Uterine smooth muscle cell (primary cell): Measurements from ENCODE around the gene HARS1. TPM values are rescaled to one million over a fixed set of nuclear protein-coding genes. Genes with fewer than 3 reads are reported as not detected.

Source experiments
- total RNA-seq: library from RNA; depleted of rRNA; stranded (reverse); fragments of >200 nt; gene quantifications from 2 replicates; pipeline ENCODE4 v1.2.3, GENCODE V29; 2014

HARS1 gene, protein sequence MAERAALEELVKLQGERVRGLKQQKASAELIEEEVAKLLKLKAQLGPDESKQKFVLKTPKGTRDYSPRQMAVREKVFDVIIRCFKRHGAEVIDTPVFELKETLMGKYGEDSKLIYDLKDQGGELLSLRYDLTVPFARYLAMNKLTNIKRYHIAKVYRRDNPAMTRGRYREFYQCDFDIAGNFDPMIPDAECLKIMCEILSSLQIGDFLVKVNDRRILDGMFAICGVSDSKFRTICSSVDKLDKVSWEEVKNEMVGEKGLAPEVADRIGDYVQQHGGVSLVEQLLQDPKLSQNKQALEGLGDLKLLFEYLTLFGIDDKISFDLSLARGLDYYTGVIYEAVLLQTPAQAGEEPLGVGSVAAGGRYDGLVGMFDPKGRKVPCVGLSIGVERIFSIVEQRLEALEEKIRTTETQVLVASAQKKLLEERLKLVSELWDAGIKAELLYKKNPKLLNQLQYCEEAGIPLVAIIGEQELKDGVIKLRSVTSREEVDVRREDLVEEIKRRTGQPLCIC
- 70.7 and 107 TPM in 2 replicates for total RNA-seq

GRCh38 chr5:140690941-140691924 lies at the start of gene HARS1, which contains the start of gene HARS2:
HARS1 (minus strand) TSS chr5:140691370; CDS start chr5:140691304, 66 bp downstream.
HARS2 (plus strand) TSS chr5:140691455; CDS start chr5:140691649, 194 bp downstream.

DNA sequence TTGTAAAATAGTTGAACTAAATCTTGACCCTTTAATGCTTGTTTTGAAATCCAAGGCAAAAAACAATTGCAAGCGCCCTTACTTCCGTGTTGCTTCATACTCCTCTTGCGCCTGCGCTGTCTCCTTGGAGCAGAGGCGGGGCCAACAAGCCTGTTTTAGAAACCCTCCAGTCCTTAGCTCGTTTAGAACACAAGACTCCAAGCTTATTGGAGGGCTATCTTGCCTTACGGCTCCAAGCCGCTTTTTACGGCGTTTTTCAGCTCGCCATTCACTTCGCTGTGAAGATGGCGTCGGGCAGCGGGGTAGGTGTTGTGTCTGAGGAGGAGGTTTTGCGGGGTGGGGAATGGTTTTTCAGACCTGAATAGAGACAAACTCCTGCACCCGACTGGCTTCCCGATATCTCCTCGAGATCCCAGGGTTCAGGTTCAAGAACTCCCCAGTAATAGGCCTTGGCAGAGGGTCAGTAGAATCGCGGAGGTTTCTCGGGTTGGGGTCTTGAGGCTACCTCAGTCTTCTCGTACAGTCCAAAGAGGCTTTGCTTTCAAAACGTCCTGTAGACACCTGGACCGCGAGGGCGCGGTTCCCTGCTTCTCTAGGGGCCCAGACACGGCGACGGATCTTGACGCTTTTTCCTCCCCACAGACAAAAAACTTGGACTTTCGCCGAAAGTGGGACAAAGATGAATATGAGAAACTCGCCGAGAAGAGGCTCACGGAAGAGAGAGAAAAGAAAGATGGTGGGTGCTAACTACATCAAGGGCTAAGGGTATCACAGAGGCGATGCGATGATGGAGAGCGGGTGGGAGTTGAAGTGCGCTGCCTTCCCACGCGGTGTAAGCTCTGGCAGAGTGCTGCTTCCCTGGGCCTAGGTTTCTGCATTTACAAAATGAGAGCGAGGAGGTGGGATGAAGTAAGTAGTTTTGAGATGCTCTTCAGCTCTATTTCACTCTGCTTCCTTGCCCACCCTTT lies 9.3 kb upstream of the HARS1 start, which contains the start of gene ZMAT2:
TSS of gene ZMAT2 (plus strand) at position 271 of the 968 bp plus-strand sequence. CDS start at position 285, 14 bp downstream.

DNA sequence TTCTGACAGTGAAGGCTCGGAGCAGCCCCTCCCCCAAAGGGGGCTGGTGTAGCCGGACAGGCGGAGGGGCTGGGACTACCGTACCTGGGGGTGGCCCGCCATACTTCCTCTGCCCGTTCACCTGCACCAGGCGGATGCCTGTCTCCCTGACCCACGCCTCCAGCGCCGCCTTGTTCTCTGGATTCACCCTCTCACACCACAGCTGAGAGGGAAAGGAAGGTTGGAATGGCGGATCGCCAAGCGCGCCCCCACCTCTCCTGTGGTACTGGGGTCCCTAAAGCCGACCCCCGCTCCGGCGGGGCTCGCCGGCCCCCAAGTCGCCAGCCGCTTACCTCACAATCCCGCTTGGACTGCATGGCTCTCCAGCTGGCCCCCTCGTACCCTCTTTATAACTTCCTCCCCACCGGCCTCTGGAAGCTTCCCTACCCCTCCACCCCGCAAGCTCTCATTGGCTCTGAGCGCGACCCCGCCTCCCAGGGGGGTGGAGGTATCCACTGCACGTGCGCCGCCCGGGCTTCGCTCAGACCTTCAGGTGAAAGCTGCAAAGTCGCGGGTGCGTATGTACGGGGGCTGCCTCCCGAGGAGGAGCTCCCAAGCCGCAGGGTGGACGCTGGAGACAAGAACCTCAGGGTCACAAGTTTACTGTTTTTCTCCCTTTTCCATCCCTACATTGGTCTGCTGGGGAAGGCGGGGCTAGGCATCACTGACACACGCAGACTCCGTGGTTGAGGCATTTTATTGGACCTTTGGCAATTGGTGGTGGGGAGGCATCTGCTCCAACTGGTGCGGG lies 17.8 kb downstream of the HARS1 start, which contains the start of gene DND1:
TSS of gene DND1 (minus strand) at position 390 of the 790 bp plus-strand sequence. CDS start at position 356, 34 bp downstream.

DNA sequence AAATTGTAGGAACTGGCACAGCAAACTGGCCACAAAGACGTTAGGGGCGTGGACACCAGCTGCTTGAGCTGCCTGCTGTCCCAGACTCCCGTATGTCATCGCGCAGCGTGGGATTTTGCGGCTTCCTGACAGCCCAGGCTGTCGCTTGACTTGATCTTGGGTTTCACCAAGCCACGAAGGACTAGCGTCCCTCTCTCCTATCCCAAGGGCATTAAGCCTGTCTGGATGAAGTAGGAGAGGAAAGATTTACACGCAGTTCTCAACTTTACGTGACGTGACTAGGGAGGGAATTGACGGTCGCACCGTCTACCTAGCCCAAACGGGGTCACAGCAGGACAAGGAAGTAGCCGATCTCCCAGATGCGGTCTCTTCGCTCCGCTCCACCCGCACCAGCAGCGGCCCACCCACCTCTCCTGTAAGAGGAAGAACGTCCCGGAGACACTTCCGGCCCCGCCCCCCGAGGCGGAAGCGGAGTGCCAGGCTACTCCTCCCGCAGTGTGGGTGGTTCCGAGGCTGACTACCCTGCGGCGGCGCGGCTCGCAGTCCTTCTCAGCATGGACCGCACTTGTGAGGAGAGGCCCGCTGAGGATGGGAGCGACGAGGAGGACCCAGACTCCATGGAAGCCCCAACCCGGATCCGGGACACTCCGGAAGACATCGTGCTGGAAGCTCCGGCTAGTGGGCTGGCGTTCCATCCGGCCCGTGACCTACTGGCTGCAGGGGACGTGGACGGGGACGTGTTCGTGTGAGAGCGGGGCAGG lies 26.6 kb downstream of the HARS1 start, which contains the start of gene WDR55:
TSS of gene WDR55 (plus strand) at position 546 of the 761 bp plus-strand sequence. CDS start at position 555, 9 bp downstream.

GRCh38 chr5:140639148-140639981 lies 51.8 kb downstream of the HARS1 start, which contains the start of gene TMCO6:
TMCO6 (plus strand) TSS chr5:140639451; CDS start chr5:140639528, 77 bp downstream.

GRCh38 chr5:140633021-140633471 lies 58.1 kb downstream of the HARS1 start, which contains the start of gene CD14:
CD14 (minus strand) TSS chr5:140633175; CDS start chr5:140633071, 104 bp downstream.

Other genes starting within 250 kb of the HARS1 start
- gene EIF4EBP3, start 143.7 kb downstream of the HARS1 start, total RNA-seq = 0.77 and 1.1 TPM in 2 replicates
- gene SRA1, start 133.9 kb downstream of the HARS1 start, total RNA-seq = 43.1 and 49.1 TPM in 2 replicates
- 17.2 and 26.0 TPM in 2 replicates for gene APBB3, start 126.8 kb downstream of the HARS1 start, total RNA-seq
- gene SLC35A4, start 126.5 kb downstream of the HARS1 start, total RNA-seq = 15.0 and 21.6 TPM in 2 replicates
- gene CD14, start 58.2 kb downstream of the HARS1 start, total RNA-seq = 0.11 and 0.25 TPM in 2 replicates
- 9.8 and 12.1 TPM in 2 replicates for gene TMCO6, start 51.9 kb downstream of the HARS1 start, total RNA-seq
- 22.8 and 31.7 TPM in 2 replicates for gene NDUFA2, start 43.7 kb downstream of the HARS1 start, total RNA-seq
- 101 and 140 TPM in 2 replicates for gene IK, start 43.5 kb downstream of the HARS1 start, total RNA-seq
- gene WDR55, start 26.5 kb downstream of the HARS1 start, total RNA-seq = 29.4 and 37.5 TPM in 2 replicates
- gene DND1, start 17.8 kb downstream of the HARS1 start, total RNA-seq = 0.12 and 0.33 TPM in 2 replicates
- 38.0 and 38.8 TPM in 2 replicates for gene HARS2, start 85 bp upstream of the HARS1 start, total RNA-seq
- gene ZMAT2, start 9.1 kb upstream of the HARS1 start, total RNA-seq = 60.6 and 61.1 TPM in 2 replicates
- under 0.01 TPM in 2 replicates for gene PCDHA1, start 94.8 kb upstream of the HARS1 start, total RNA-seq
- under 0.01 and 0.11 TPM in 2 replicates for gene PCDHA2, start 103.5 kb upstream of the HARS1 start, total RNA-seq
- under 0.01 and 0.25 TPM in 2 replicates for gene PCDHA3, start 109.7 kb upstream of the HARS1 start, total RNA-seq
- 0.11 and 0.62 TPM in 2 replicates for gene PCDHA4, start 115.7 kb upstream of the HARS1 start, total RNA-seq
- gene PCDHA5, start 130.2 kb upstream of the HARS1 start, total RNA-seq = 0.11 and 0.12 TPM in 2 replicates
- gene PCDHA6, start 136.6 kb upstream of the HARS1 start, total RNA-seq = 0.77 and 1.4 TPM in 2 replicates
- 0.22 and 0.87 TPM in 2 replicates for gene PCDHA7, start 142.9 kb upstream of the HARS1 start, total RNA-seq
- gene PCDHA8, start 149.8 kb upstream of the HARS1 start, total RNA-seq = 0.11 and 0.12 TPM in 2 replicates
- gene PCDHA9, start 157.0 kb upstream of the HARS1 start, total RNA-seq = 0.11 and 0.12 TPM in 2 replicates
- gene PCDHA10, start 164.5 kb upstream of the HARS1 start, total RNA-seq = 0.33 and 0.37 TPM in 2 replicates
- gene PCDHA11, start 177.6 kb upstream of the HARS1 start, total RNA-seq = 0.22 and 0.50 TPM in 2 replicates
- gene PCDHA12, start 183.9 kb upstream of the HARS1 start, total RNA-seq = 0.11 and 0.12 TPM in 2 replicates
- gene PCDHA13, start 190.8 kb upstream of the HARS1 start, total RNA-seq = under 0.01 and 0.25 TPM in 2 replicates
- 0.11 and 0.25 TPM in 2 replicates for gene PCDHAC1, start 234.9 kb upstream of the HARS1 start, total RNA-seq